Epithelial cell of proximal tubule (primary cell): ENCODE measurements around the gene ENOSF1. TPM values are rescaled to one million over a fixed set of nuclear protein-coding genes. Genes with fewer than 3 reads are reported as not detected.

Experiments used
- total RNA-seq: library from RNA; depleted of rRNA; stranded (reverse); fragments of >200 nt; gene quantifications from 2 replicates; pipeline ENCODE4 v1.2.3, GENCODE V29; 2015

The ENOSF1 gene
- total RNA-seq, 1 donor from 2014 or later: 28.0 TPM

Other genes starting within 250 kb of the ENOSF1 start
- 2.0 and 3.3 TPM in 2 replicates for gene COLEC12, start 211.9 kb downstream of the ENOSF1 start, total RNA-seq
- gene CETN1, start 132.2 kb downstream of the ENOSF1 start, total RNA-seq: not detected in 2 replicates
- 0.72 TPM in 1 of 2 replicates, not detected in the other for gene CLUL1, start 115.6 kb downstream of the ENOSF1 start, total RNA-seq
- 65.6 and 119 TPM in 2 replicates for gene TYMS, start 55.0 kb downstream of the ENOSF1 start, total RNA-seq
- gene YES1, start 99.6 kb upstream of the ENOSF1 start, total RNA-seq: 109 and 130 TPM in 2 replicates
- gene ADCYAP1, start 192.2 kb upstream of the ENOSF1 start, total RNA-seq: not detected in 2 replicates